Caki2 (cell line): Measurements from ENCODE around the gene HAP1. TPM values are rescaled to one million over a fixed set of nuclear protein-coding genes. Genes with fewer than 3 reads are reported as not detected.
"Not testable (repeated sequence)": the region's sequence is repeated elsewhere in the genome, so short reads cannot be mapped to it uniquely, and the experiment has no call there.

Experiments
- DNase-seq: peaks from one replicate; pipeline ENCODE4 v3.0.0-alpha.2; 2015; ENCODE audit warnings: low read depth
- in situ Hi-C: cut with HindIII; loops from 2 replicates; pipeline ENCODE4 v1.10.0; 2016; ENCODE audit warnings: low sequenced_read_pairs, low pct_unique_long_range_greater_than_20kb, mixed read lengths
- total RNA-seq: library from RNA; depleted of rRNA; stranded (reverse); fragments of >200 nt; shearing (Covaris generic); gene quantifications from 2 replicates; pipeline ENCODE4 v1.2.3, GENCODE V29; 2014; ENCODE audit warnings: low replicate concordance; rRNA removed

The HAP1 gene
- total RNA-seq, 1 experiment from 2014 or later: not detected

- in situ Hi-C loops: no loop called here
- no peak for DNase-seq
These were observed 50.4 kb downstream of the HAP1 start for GRCh38 chr17:41684035-41684434.

- in situ Hi-C loops: no loop called here
- DNase-seq: no peak
These were observed 50.9 kb downstream of the HAP1 start for GRCh38 chr17:41683441-41684007.

- DNase-seq: no peak
These were observed 51.8 kb downstream of the HAP1 start for GRCh38 chr17:41682631-41683030.

GRCh38 chr17:41681776-41682175 is 52.7 kb downstream of the HAP1 start:
- in situ Hi-C loops: no loop called here
- DNase-seq: no peak

More at GRCh38 chr17:41682631-41683030, 51.8 kb downstream of the HAP1 start:
- in situ Hi-C loops: no loop called here

- in situ Hi-C loops: no loop called here
- no peak for DNase-seq
These were observed 53.9 kb downstream of the HAP1 start for GRCh38 chr17:41680426-41681040.

- in situ Hi-C loops: no loop called here
- DNase-seq: no peak
These were observed 54.6 kb downstream of the HAP1 start for GRCh38 chr17:41679740-41680425.

- in situ Hi-C loops: no loop called here
- peak; percentile 99 for DNase-seq
These were observed 55.3 kb downstream of the HAP1 start for GRCh38 chr17:41678907-41679739.

- peak; percentile 94 for DNase-seq
- in situ Hi-C loops: no loop called here
These were observed 56.0 kb downstream of the HAP1 start for GRCh38 chr17:41678411-41678906.

- in situ Hi-C loops: no loop called here
- DNase-seq: no peak
These were observed 58.4 kb downstream of the HAP1 start for GRCh38 chr17:41676058-41676419.

GRCh38 chr17:41675157-41676057 is 59.0 kb downstream of the HAP1 start:
- in situ Hi-C loops: not testable (repeated sequence)
- peak; percentile 66 for DNase-seq

Other genes with a start within 250 kb of the HAP1 start
- gene KRT36, start 244.7 kb downstream of the HAP1 start, total RNA-seq: not detected in 2 replicates
- 0.78 TPM in 1 of 2 replicates, not detected in the other for gene KRT13, start 229.0 kb downstream of the HAP1 start, total RNA-seq
- gene KRT15, start 215.8 kb downstream of the HAP1 start, total RNA-seq: 3.6 and 14.2 TPM in 2 replicates
- 682 and 694 TPM in 2 replicates for gene KRT19, start 206.3 kb downstream of the HAP1 start, total RNA-seq
- gene KRT9, start 162.6 kb downstream of the HAP1 start, total RNA-seq: not detected in 2 replicates
- gene KRT14, start 147.7 kb downstream of the HAP1 start, total RNA-seq: not detected in 2 replicates
- 1.4 TPM in 1 of 2 replicates, not detected in the other for gene KRT16, start 121.9 kb downstream of the HAP1 start, total RNA-seq
- not detected in 2 replicates for gene KRT17, start 110.1 kb downstream of the HAP1 start, total RNA-seq
- 25.4 and 50.9 TPM in 2 replicates for gene EIF1, start 45.8 kb downstream of the HAP1 start, total RNA-seq
- not detected in 2 replicates for gene GAST, start 22.3 kb downstream of the HAP1 start, total RNA-seq
- 56.9 and 111 TPM in 2 replicates for gene JUP, start 52.1 kb upstream of the HAP1 start, total RNA-seq
- 148 and 200 TPM in 2 replicates for gene P3H4, start 77.3 kb upstream of the HAP1 start, total RNA-seq
- gene FKBP10, start 78.4 kb upstream of the HAP1 start, total RNA-seq: 315 and 351 TPM in 2 replicates
- 69.5 and 97.0 TPM in 2 replicates for gene NT5C3B, start 101.6 kb upstream of the HAP1 start, total RNA-seq
- gene KLHL10, start 103.2 kb upstream of the HAP1 start, total RNA-seq: not detected in 2 replicates
- 10.3 and 15.5 TPM in 2 replicates for gene KLHL11, start 130.8 kb upstream of the HAP1 start, total RNA-seq
- 146 and 150 TPM in 2 replicates for gene ACLY, start 184.3 kb upstream of the HAP1 start, total RNA-seq
- 0.78 and 2.6 TPM in 2 replicates for gene ODAD4, start 196.0 kb upstream of the HAP1 start, total RNA-seq
- 50.2 and 67.0 TPM in 2 replicates for gene CNP, start 232.2 kb upstream of the HAP1 start, total RNA-seq